GM12875 (cell line): ENCODE measurements around the gene IGSF21.

Experiments used
- H3K4me3 ChIP-seq: one replicate; pipeline ENCODE4 v1.5.1; 2011; ENCODE audit warnings: low read depth, low read length, control low read depth
- TF ChIP-seq, protein P1 (sequence below): IDR thresholded peaks from 2 replicates; pipeline ENCODE4 v1.5.1; 2011; ENCODE audit warnings: low read depth, mild to moderate bottlenecking, control low read depth, inconsistent platforms, low read length, moderate library complexity, borderline replicate concordance; ENCODE audit not compliant: insufficient read depth

The IGSF21 gene

DNA sequence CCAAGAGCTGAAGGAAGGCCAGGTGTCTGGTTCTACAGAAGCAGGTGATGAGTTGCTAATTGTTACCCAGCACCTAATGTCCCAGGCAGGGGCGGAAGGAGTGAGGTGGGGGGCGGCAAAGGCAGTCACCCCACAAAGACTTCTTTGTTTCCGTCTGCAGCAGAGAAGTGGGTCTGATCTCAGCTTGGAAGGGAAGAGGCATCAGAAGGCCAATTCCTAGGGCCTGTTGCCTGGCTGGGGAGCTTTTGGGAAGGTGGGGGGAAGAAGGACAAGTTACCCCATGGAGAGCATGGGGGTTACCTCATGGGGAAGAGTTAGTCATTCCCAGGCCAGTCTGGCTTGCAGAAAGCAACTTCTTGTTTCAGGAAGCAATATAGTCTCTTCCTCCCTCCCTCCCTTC is 10.9 kb downstream of the IGSF21 start:
- no peak overlapping the region for H3K4me3 ChIP-seq
- TF ChIP-seq, protein P1, sequence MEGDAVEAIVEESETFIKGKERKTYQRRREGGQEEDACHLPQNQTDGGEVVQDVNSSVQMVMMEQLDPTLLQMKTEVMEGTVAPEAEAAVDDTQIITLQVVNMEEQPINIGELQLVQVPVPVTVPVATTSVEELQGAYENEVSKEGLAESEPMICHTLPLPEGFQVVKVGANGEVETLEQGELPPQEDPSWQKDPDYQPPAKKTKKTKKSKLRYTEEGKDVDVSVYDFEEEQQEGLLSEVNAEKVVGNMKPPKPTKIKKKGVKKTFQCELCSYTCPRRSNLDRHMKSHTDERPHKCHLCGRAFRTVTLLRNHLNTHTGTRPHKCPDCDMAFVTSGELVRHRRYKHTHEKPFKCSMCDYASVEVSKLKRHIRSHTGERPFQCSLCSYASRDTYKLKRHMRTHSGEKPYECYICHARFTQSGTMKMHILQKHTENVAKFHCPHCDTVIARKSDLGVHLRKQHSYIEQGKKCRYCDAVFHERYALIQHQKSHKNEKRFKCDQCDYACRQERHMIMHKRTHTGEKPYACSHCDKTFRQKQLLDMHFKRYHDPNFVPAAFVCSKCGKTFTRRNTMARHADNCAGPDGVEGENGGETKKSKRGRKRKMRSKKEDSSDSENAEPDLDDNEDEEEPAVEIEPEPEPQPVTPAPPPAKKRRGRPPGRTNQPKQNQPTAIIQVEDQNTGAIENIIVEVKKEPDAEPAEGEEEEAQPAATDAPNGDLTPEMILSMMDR, result no peak

DNA sequence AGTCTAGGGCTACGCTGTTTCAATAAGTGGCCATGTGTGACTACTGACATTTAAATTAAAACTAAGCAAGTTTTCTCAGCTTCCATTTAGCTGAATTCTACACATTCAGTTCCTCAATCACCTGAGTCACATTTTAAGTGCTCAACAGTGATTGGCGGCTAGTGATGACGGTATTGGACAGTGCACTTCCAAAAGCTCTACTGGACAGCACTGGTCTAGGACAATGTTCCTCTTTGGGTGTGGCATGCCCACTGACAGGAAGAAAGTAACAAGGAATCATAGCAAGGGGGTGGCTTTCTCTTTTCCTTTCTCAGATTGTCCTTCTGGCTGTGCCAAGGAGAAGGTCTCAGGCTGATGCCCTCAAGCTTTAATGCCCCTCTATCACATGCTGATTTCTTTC is 11.7 kb downstream of the IGSF21 start:
- H3K4me3 ChIP-seq, result no peak overlapping the region
- TF ChIP-seq, protein P1, result no peak

DNA sequence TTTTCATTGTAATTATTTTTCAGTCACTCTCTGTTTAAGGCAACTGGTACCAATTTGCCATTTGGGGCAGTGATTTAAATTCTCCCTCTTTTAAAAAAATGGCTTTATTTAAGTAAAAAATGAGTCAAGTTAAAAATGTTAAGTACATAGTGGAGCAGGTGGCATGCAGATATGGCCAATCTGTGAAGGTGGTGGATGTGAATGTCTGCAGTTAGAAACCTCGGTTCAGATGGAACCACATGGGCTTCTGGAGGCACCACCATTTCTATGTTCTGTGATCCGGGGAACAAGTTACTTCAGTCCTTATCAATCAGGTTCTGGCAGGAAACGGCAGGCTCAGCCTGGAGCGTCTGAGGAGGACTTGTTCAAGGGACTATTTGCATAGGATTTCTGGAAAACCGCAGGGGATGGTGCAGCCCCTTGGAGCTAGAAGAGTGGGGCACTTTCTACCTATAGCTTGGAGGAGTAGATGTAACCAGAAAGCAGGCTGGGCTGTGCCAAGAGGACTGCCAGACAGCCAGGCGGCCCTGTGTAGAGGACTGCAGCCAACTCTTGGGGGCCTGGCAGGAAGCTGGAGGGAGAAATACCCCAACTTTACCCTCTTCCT is 12.3 kb downstream of the IGSF21 start:
- no peak overlapping the region for H3K4me3 ChIP-seq
- TF ChIP-seq, protein P1, result no peak

DNA sequence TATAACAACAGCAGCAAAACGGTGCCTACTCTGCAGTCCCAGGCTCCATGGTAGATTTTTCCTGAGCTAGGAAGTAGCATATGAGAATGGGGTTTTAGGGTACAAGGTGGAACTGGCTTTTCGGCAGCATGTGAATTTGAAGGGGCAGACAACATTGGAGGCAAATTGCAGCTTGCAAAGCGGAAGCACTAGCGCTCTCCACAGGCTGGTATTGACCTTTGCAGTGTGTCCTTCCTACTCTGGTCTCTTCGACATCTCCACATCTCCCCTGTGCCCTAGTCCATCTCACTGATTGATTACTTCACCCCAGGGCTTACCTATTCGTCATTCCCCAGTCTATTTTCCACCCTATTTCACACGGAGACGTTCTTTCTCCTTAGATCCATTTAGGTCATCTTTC is 13.0 kb downstream of the IGSF21 start:
- TF ChIP-seq, protein P1, result no peak
- no peak overlapping the region for H3K4me3 ChIP-seq

DNA sequence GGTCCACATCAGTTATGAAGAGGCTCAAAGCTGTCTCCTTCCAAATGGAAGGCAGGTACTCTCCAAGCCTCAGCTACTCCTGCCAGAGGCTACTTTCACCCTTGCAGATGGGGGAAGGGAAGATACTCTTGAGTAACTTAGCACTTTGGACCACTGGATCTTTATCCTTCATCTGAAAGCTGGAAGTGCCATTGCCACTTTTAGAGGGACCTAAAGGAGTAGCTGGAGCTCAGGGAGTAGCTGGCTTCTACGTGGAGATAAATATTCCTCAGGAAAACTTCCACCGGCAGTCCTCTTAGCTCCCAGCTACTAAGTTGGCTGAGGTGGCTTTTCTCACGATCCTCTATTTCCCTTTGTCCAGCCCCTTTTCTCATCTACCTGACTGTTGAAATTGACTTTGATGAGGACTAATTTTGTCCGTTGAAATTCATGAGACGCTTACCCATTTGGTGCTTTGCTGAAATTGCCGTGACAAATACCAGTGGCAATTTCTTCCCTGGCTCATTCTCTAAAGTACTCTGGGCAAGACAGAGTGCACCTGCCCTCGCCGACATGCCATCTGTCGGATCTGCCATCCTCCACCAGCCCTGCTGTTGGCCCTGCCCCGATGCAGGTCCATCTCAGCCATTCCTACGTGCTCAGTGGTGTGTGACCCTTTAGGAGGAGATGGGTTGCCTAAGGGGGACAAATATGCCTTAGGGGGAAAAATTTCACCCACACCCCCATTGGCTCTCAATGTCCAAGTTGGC is 13.6 kb downstream of the IGSF21 start:
- TF ChIP-seq, protein P1, result no peak
- H3K4me3 ChIP-seq, result no peak overlapping the region

DNA sequence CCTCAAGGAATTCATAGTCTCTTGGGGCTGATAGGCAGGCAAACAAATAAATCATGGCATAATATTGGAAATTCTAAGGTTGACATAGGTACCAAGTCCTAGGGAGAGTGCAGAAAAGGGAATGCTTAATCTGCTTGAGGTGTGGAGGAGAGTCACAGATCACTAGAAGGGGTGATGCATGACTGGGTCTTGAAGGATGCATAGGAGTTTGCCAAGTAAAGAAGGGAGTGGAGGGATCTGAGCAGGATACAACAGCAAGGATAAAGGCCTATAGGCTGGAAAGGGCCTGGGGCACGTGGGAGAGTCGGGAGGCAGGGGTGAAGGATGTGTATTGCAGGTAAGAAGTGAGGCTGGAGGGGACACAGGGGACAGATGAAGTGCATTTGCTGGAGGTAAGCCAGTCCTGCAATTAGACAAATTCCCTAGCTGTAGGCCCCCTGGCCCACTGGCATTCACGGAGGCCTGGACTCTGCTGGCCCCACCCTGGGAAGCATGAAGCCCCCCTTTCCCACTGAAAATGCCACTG is 15.9 kb downstream of the IGSF21 start:
- H3K4me3 ChIP-seq, result no peak overlapping the region
- TF ChIP-seq, protein P1, result no peak

DNA sequence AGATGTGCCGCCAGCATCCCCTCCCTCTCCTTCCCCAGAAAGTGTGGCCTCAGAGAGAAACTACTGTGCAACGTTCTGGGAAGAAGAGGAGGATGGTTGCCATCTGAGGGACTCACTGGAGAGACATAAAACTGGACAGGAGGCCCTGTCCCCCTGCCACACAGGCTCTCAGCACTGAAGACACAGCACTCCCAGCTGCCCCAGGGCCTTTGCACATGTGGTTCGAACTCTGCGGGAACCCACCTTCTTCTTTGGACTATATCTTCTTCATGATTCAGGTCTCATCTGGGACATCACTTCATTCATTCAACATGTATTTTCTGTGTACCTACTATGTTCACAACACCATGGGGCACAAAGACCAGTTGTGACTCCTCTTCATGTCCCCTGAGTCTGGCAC is 17.4 kb downstream of the IGSF21 start:
- no peak overlapping the region for H3K4me3 ChIP-seq
- TF ChIP-seq, protein P1, result no peak
